MM.1S (cell line): ENCODE results near the gene THOP1.

Experiments used
- DNase-seq: peaks from one replicate; pipeline ENCODE4 v3.0.0-alpha.2; 2015
- H2AFZ ChIP-seq: fragments of 300-600 bp; sonication (generic); 2 replicates; pipeline ENCODE4 v1.6.0; 2016; ENCODE audit warnings: antibody characterized with exemption, low read length
- H3F3A ChIP-seq: fragments of 300-600 bp; sonication (generic); 2 replicates; pipeline ENCODE4 v1.6.1; 2016; ENCODE audit warnings: mild to moderate bottlenecking, antibody characterized with exemption, low read length, moderate library complexity, mixed read lengths; ENCODE audit not compliant: insufficient read depth
- H3K27ac ChIP-seq: fragments of 300-600 bp; sonication (generic); 2 replicates; pipeline ENCODE4 v1.5.1; 2016; ENCODE audit warnings: mild to moderate bottlenecking, low read length
- H3K27me3 ChIP-seq: fragments of 300-600 bp; sonication (generic); replicated peaks from 2 replicates; pipeline ENCODE4 v1.6.0; 2016; ENCODE audit warnings: low read length; ENCODE audit not compliant: insufficient read depth
- H3K36me3 ChIP-seq: fragments of 300-600 bp; sonication (generic); replicated peaks from 2 replicates; pipeline ENCODE4 v1.6.1; 2016; ENCODE audit warnings: mild to moderate bottlenecking, low read length, mixed read lengths; ENCODE audit not compliant: insufficient read depth
- H3K4me1 ChIP-seq: fragments of 300-600 bp; sonication (generic); 2 replicates; pipeline ENCODE4 v1.6.1; 2016; ENCODE audit warnings: low read length, mixed read lengths
- H3K4me2 ChIP-seq: fragments of 300-600 bp; sonication (generic); 2 replicates; pipeline ENCODE4 v1.6.0; 2016; ENCODE audit warnings: low read depth, low read length
- H3K4me3 ChIP-seq: fragments of 300-600 bp; sonication (generic); 2 replicates; pipeline ENCODE4 v1.5.1; 2016; ENCODE audit warnings: low read length, mixed read lengths
- H3K79me2 ChIP-seq: fragments of 300-600 bp; sonication (generic); 2 replicates; pipeline ENCODE4 v1.6.1; 2016; ENCODE audit warnings: mixed run types, low read length, mixed read lengths
- H3K9ac ChIP-seq: fragments of 300-600 bp; sonication (generic); 2 replicates; pipeline ENCODE4 v1.6.1; 2016; ENCODE audit warnings: low read length, mixed read lengths
- H3K9me2 ChIP-seq: fragments of 300-600 bp; sonication (generic); replicated peaks from 2 replicates; pipeline ENCODE4 v1.6.1; 2016; ENCODE audit warnings: mild to moderate bottlenecking, low read length, mixed read lengths; ENCODE audit not compliant: insufficient read depth
- H3K9me3 ChIP-seq: fragments of 300-600 bp; sonication (generic); replicated peaks from 2 replicates; pipeline ENCODE4 v1.6.1; 2016; ENCODE audit warnings: mild to moderate bottlenecking, low read length, mixed read lengths; ENCODE audit not compliant: insufficient read depth
- H4K20me1 ChIP-seq: fragments of 300-600 bp; sonication (generic); 2 replicates; pipeline ENCODE4 v1.6.1; 2016; ENCODE audit warnings: mild to moderate bottlenecking, low read length, moderate library complexity, mixed read lengths; ENCODE audit not compliant: insufficient read depth
- EZH2 ChIP-seq: fragments of 300-600 bp; sonication (generic); optimal IDR thresholded peaks from 2 replicates; pipeline ENCODE3; 2017; ENCODE audit warnings: low read depth, mild to moderate bottlenecking, antibody characterized with exemption, low read length, mixed read lengths
- EZH2phosphoT487 ChIP-seq: fragments of 300-600 bp; sonication (generic); IDR thresholded peaks from 2 replicates; pipeline ENCODE4 v1.6.1; 2018; ENCODE audit warnings: antibody characterized with exemption, low read length
- TF ChIP-seq, protein P1 (sequence below): fragments of 300-600 bp; sonication (generic); IDR thresholded peaks from 2 replicates; pipeline ENCODE4 v1.5.1; 2016; ENCODE audit warnings: antibody characterized with exemption, low read length, mixed read lengths

THOP1 gene

DNA sequence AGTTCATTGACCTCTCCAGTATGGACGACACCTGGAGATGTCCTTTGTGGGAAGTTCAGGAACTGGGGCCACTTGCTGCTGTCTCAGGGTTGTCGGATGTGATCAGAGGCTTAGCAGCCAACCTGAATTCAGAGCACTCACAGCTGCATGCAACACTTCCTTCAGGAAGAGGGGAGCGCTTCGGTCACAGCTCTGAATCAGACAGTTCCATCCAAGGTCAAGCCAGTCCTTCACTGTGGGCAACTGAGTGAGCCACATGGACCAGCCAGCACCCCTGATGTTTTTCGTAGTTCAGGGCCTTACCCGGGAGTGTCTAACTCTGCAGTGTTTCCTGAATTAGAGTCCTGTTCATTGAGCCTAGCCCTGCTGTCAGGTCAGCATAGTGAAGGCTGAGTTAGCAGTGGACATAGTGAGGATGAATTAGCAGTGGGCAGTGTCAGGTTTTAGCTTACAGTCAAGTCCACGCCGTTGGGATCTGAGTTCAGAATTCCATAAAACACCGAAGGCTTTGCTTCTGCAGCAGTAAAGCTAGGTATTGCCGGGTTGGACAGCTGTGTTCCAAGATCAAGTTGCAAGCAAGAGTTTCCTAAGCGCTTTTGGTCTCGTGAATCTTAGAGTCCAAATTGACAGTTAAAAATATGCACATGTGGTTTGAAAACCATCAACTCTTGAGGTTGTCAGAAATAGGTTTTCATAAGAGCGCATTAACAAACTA, 61.0 kb downstream of the THOP1 start:
- no peaks in the 10 kb centered on the region for H3F3A ChIP-seq
- H3K4me2 ChIP-seq = no peak overlapping the region
- TF ChIP-seq EZH2phosphoT487 = no peak
- no peak for TF ChIP-seq EZH2
- TF ChIP-seq, protein P1, sequence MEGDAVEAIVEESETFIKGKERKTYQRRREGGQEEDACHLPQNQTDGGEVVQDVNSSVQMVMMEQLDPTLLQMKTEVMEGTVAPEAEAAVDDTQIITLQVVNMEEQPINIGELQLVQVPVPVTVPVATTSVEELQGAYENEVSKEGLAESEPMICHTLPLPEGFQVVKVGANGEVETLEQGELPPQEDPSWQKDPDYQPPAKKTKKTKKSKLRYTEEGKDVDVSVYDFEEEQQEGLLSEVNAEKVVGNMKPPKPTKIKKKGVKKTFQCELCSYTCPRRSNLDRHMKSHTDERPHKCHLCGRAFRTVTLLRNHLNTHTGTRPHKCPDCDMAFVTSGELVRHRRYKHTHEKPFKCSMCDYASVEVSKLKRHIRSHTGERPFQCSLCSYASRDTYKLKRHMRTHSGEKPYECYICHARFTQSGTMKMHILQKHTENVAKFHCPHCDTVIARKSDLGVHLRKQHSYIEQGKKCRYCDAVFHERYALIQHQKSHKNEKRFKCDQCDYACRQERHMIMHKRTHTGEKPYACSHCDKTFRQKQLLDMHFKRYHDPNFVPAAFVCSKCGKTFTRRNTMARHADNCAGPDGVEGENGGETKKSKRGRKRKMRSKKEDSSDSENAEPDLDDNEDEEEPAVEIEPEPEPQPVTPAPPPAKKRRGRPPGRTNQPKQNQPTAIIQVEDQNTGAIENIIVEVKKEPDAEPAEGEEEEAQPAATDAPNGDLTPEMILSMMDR = no peak

DNA sequence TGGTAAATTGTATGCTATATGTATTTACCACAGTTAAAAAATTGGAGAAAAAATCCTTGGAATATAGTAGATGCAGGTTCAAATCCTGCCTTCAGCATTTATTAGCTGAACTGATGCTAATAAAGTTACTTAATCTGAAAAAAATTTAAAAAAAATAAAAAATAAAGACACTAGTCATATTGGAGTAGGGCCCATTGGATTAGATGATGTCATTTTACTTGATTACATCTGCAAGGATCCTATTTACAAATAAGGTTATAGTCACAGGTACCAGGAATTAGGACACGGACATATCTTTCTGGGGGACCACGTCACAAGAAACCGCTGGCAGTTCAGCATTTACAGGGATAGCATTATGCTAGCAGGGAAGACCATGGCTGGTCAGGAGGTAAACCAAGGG, 62.2 kb downstream of the THOP1 start:
- Histone ChIP-seq H3K27ac (no peak overlapping the region), H3K4me1 (no peaks in the 10 kb centered on the region), H3K27me3 (peaks cover 2% of the 10 kb centered on the region; the same call in 1 of the 2 replicates), H3K9me2 (no peaks in the 10 kb centered on the region), H3K79me2 (no peaks in the 10 kb centered on the region), H3K4me3 (no peak overlapping the region), H3K4me2 (no peak overlapping the region), H3K9me3 (peaks cover 4% of the 10 kb centered on the region; the same call in 1 of the 2 replicates), H3K36me3 (peaks cover 5% of the 10 kb centered on the region; the same call in 1 of the 2 replicates), H3F3A (no peaks in the 10 kb centered on the region), H2AFZ (no peak overlapping the region), H4K20me1 (no peaks in the 10 kb centered on the region), H3K9ac (no peak overlapping the region)
- no peak for TF ChIP-seq EZH2
- TF ChIP-seq, protein P1 = no peak
- TF ChIP-seq EZH2phosphoT487 = no peak
- DNase-seq = no peak

More for the DNA sequence above, 61.0 kb downstream of the THOP1 start:
- H3K4me3 ChIP-seq = no peak overlapping the region
- H3K27me3 ChIP-seq = peaks cover 8% of the 10 kb centered on the region; the same call in 1 of the 2 replicates
- H2AFZ ChIP-seq = no peak overlapping the region
- H3K9me3 ChIP-seq = no peaks in the 10 kb centered on the region
- 0 out of 2 replicates have a peak, but pooled peaks cover 3% of the 10 kb centered on the region for H3K4me1 ChIP-seq
- H3K9me2 ChIP-seq = no peaks in the 10 kb centered on the region
- no peaks in the 10 kb centered on the region for H3K79me2 ChIP-seq
- no peak overlapping the region for H3K9ac ChIP-seq
- no peaks in the 10 kb centered on the region for H4K20me1 ChIP-seq
- H3K36me3 ChIP-seq = no peaks in the 10 kb centered on the region
- H3K27ac ChIP-seq = no peak overlapping the region
- no peak for DNase-seq

DNA sequence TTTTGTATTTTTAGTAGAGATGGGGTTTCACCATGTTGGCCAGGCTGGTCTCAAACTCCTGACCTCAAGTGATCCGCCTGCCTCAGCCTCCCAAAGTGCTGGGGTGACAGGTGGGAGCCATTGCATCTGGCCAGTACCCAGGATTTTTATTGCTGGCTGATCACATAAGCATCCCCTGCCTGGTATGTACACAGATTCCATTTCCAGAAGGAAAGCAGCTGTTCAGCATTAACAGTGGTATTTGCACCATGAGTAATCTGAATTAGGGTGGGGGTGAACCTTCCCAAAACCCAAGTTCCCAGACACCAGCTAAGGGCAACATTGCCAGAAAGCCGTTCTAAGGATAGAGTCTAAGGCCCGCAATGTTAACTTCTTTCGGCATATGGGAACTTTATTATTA, 63.3 kb downstream of the THOP1 start:
- no peak overlapping the region for H3K4me2 ChIP-seq
- no peak overlapping the region for H2AFZ ChIP-seq
- no peak overlapping the region for H3K4me3 ChIP-seq
- H3F3A ChIP-seq = no peaks in the 10 kb centered on the region
- no peak overlapping the region for H3K9ac ChIP-seq
- H3K9me2 ChIP-seq = no peaks in the 10 kb centered on the region
- peaks cover 6% of the 10 kb centered on the region; the same call in 1 of the 2 replicates for H3K9me3 ChIP-seq
- H3K79me2 ChIP-seq = no peaks in the 10 kb centered on the region
- no peak overlapping the region for H3K27ac ChIP-seq
- TF ChIP-seq EZH2 (no peak), EZH2phosphoT487 (no peak)
- TF ChIP-seq, protein P1 = no peak
- DNase-seq = no peak
- no peaks in the 10 kb centered on the region for H3K27me3 ChIP-seq
- no peaks in the 10 kb centered on the region for H4K20me1 ChIP-seq
- peaks cover 11% of the 10 kb centered on the region; the same call in 1 of the 2 replicates for H3K36me3 ChIP-seq
- no peaks in the 10 kb centered on the region for H3K4me1 ChIP-seq
